HepG2 (cell line): Measurements from ENCODE around the gene ACP7. TPM values are rescaled to one million over a fixed set of nuclear protein-coding genes. Genes with fewer than 3 reads are reported as not detected.

Experiments used
- ATAC-seq: fragments of 200-7000 bp; cut with Tn5 transposase; 3 replicates; pipeline ENCODE4 v1.9.1; 2020; ENCODE audit warnings: mild to moderate bottlenecking, moderate library complexity
- BruUV-seq: library from RNA; stranded (reverse); fragments of 400-500 nt; replicated peaks from 2 replicates; lab custom pipeline; 2021; lab: Mats Ljungman, UMichigan
- CTCF ChIA-PET: fragments of 300-600 bp; formaldehyde crosslinking; extraction: SDS; loops from one replicate; lab custom pipeline; 2021; ENCODE audit warnings: low total read pairs, inconsistent platforms, low intra/inter-chr PET ratio; lab: Yijun Ruan, JAX
- POLR2A ChIA-PET: fragments of 350-600 bp; sonication (Branson Sonifier 250); formaldehyde crosslinking; loops from one replicate; lab custom pipeline; 2020; ENCODE audit warnings: antibody characterized with exemption, inconsistent platforms; lab: Yijun Ruan, JAX
- DNase-seq: peaks from one replicate; pipeline ENCODE4 v3.0.0-alpha.2; 2015; ENCODE audit warnings: low spot score
- FAIRE-seq: peaks from 3 replicates; lab custom pipeline; 2011; peaks lifted over from hg19 to GRCh38; lab: Jason Lieb, UNC
- H2AFZ ChIP-seq: one replicate; pipeline ENCODE4 v1.6.1; 2011; ENCODE audit warnings: low read length, inconsistent platforms
- H3K27ac ChIP-seq: fragments of 300-600 bp; 3 replicates; pipeline ENCODE4 v1.8.0; 2011; ENCODE audit warnings: mixed run types, mild to moderate bottlenecking, mixed read lengths, low read length, inconsistent platforms; ENCODE audit not compliant: insufficient read depth; ENCODE audit errors: extremely low read length
- H3K27me3 ChIP-seq, 2 experiments: fragments of 200-600 bp in 1 of 2; 2 replicates in 1 of 2; 3 replicates in 1 of 2; pipeline versions ENCODE4 v1.6.0 to v1.8.0; 2011; ENCODE audit warnings: low read length in 2 of 2, mild to moderate bottlenecking in 2 of 2, moderate library complexity in 2 of 2, inconsistent platforms in 1 of 2; ENCODE audit not compliant: insufficient read depth in 2 of 2, control insufficient read depth in 1 of 2
- H3K36me3 ChIP-seq, 2 experiments: fragments of 200-600 bp in 1 of 2; replicated peaks in 1 of 2; 2 replicates in 1 of 2; 3 replicates in 1 of 2; pipeline versions ENCODE4 v1.5.1 to v1.8.0; 2011; ENCODE audit warnings: low read length in 2 of 2, inconsistent platforms in 1 of 2; ENCODE audit not compliant: insufficient read depth in 2 of 2, control insufficient read depth in 1 of 2
- H3K4me1 ChIP-seq: 2 replicates; pipeline ENCODE4 v1.5.1; 2012; ENCODE audit warnings: low read length, inconsistent platforms; ENCODE audit not compliant: insufficient read depth
- H3K4me2 ChIP-seq: 2 replicates; pipeline ENCODE4 v1.6.0; 2011; ENCODE audit warnings: low read depth, low read length, inconsistent platforms
- H3K4me3 ChIP-seq, 3 experiments: fragments of 200-600 bp in 1 of 3; sonication (generic), shearing (Covaris generic) in 1 of 3; replicated peaks in 1 of 3; 2 replicates each; pipeline ENCODE4 v1.5.1; 2011 to 2016; ENCODE audit warnings: low read length in 3 of 3, inconsistent platforms in 2 of 3, low read depth in 2 of 3, mild to moderate bottlenecking in 2 of 3, control low read depth in 1 of 3, mixed read lengths in 1 of 3; ENCODE audit not compliant: insufficient read depth in 1 of 3
- H3K79me2 ChIP-seq: one replicate; pipeline ENCODE4 v1.6.1; 2011; ENCODE audit warnings: low read length, inconsistent platforms; ENCODE audit not compliant: insufficient read depth
- H3K9ac ChIP-seq: 2 replicates; pipeline ENCODE4 v1.6.0; 2011; ENCODE audit warnings: mild to moderate bottlenecking, low read depth, low read length, inconsistent platforms; ENCODE audit not compliant: insufficient read depth
- H3K9me3 ChIP-seq: 2 replicates; pipeline ENCODE4 v1.5.1; 2012; ENCODE audit warnings: mild to moderate bottlenecking, low read length
- H4K20me1 ChIP-seq: 2 replicates; pipeline ENCODE4 v1.6.0; 2011; ENCODE audit warnings: inconsistent platforms, mild to moderate bottlenecking, low read length, moderate library complexity; ENCODE audit not compliant: insufficient read depth
- ATF7 ChIP-seq, 2 experiments: fragments of 450-650 bp in 1 of 2; sonication (generic) in 1 of 2; formaldehyde crosslinking in 1 of 2; IDR thresholded peaks; 2 replicates each; pipeline versions ENCODE4 v1.4.0 to v1.6.1; 2016 to 2020; ENCODE audit warnings: antibody characterized with exemption in 1 of 2, mild to moderate bottlenecking in 1 of 2, missing genetic modification reagents in 1 of 2
- CREM ChIP-seq, 2 experiments: sonication (generic) in 1 of 2; formaldehyde crosslinking in 1 of 2; IDR thresholded peaks; 2 replicates each; pipeline versions ENCODE4 v1.4.0 to v1.6.1; 2016 to 2020; ENCODE audit warnings: antibody characterized with exemption in 1 of 2, mild to moderate bottlenecking in 1 of 2, missing genetic modification reagents in 1 of 2
- GABPA ChIP-seq, 2 experiments: IDR thresholded peaks; 2 replicates each; pipeline ENCODE4 v1.6.1; 2011 to 2016; ENCODE audit warnings: low read depth in 2 of 2, low read length in 1 of 2, missing biosample characterization in 1 of 2, missing genetic modification characterization in 1 of 2
- HNF4G ChIP-seq, 2 experiments: sonication (generic) in 1 of 2; formaldehyde crosslinking in 1 of 2; IDR thresholded peaks; 2 replicates each; pipeline versions ENCODE4 v1.4.0 to v1.6.1; 2011 to 2020; ENCODE audit warnings: borderline replicate concordance in 2 of 2, low read depth in 2 of 2, mild to moderate bottlenecking in 2 of 2, low read length in 1 of 2, missing genetic modification reagents in 1 of 2, moderate library complexity in 1 of 2
- PCBP1 ChIP-seq: fragments of 200-400 bp; formaldehyde crosslinking; IDR thresholded peaks from 2 replicates; pipeline ENCODE4 v1.6.1; 2017; ENCODE audit warnings: mild to moderate bottlenecking, low read depth, low read length, borderline replicate concordance
- SOX5 ChIP-seq: IDR thresholded peaks from 2 replicates; pipeline ENCODE4 v1.6.1; 2016; ENCODE audit warnings: borderline replicate concordance
- SOX6 ChIP-seq, 2 experiments: fragments of 450-650 bp in 1 of 2; sonication (generic) in 1 of 2; formaldehyde crosslinking in 1 of 2; IDR thresholded peaks; 2 replicates each; pipeline versions ENCODE4 v1.4.0 to v1.6.1; 2017 to 2020; ENCODE audit warnings: antibody characterized with exemption in 1 of 2, mild to moderate bottlenecking in 1 of 2, missing genetic modification reagents in 1 of 2
- THAP11 ChIP-seq: IDR thresholded peaks from 2 replicates; pipeline ENCODE4 v1.6.1; 2016; ENCODE audit warnings: missing biosample characterization, missing genetic modification reagents
- YY1 ChIP-seq: IDR thresholded peaks from 2 replicates; pipeline ENCODE4 v1.6.1; 2011; ENCODE audit warnings: low read length, low read depth, moderate library complexity, mild to moderate bottlenecking; ENCODE audit not compliant: insufficient read depth, insufficient replicate concordance
- ZFP36L2 ChIP-seq: sonication (generic); formaldehyde crosslinking; IDR thresholded peaks from 2 replicates; pipeline ENCODE4 v1.4.0; 2020; ENCODE audit warnings: missing genetic modification reagents
- WGBS: methylation state at CpG from one replicate; pipeline ENCODE4 v1.1.6; 2017; ENCODE audit warnings: low lambda C conversion rate; 5-methylcytosine and 5-hydroxymethylcytosine counted together
- in situ Hi-C: cut with HindIII; loops from 2 replicates; pipeline ENCODE4 v1.10.0; 2017; ENCODE audit warnings: low pct_unique_long_range_greater_than_20kb; ENCODE audit not compliant: extremely low pct_ligation_motif_present
- intact Hi-C: fragments of 100-400 bp; cut with micrococcal nuclease; formaldehyde crosslinking; loops from one replicate; pipeline ENCODE4 v1.10.0; 2022; ENCODE audit not compliant: unreplicated experiment
- polyA plus RNA-seq, 8 experiments: library from polyadenylated mRNA; depleted of rRNA in 3 of 8; stranded (reverse) in 7 of 8; unstranded in 1 of 8; fragments of >200 nt; fragmentation: Illumina TruSeq in 4 of 8; extraction: Trizol in 4 of 8; gene quantifications; 2 replicates each; pipeline versions ENCODE4 v1.2.1 to v1.2.3, GENCODE V29; 2011 to 2016; ENCODE audit warnings: low read depth in 4 of 8, missing spikeins in 1 of 8, mixed read lengths in 1 of 8; ENCODE audit not compliant: insufficient read depth in 1 of 8
- total RNA-seq, 5 experiments: library from RNA; depleted of rRNA; stranded (reverse); fragments of >200 nt; fragmentation: Illumina TruSeq; extraction: Trizol; gene quantifications; 2 replicates each; pipeline ENCODE4 v1.2.3, GENCODE V29; 2016; ENCODE audit warnings: low read depth in 1 of 5
- TF ChIP-seq, protein P1 (sequence below): sonication (generic); formaldehyde crosslinking; IDR thresholded peaks from 2 replicates; pipeline ENCODE4 v1.4.0; 2020; ENCODE audit warnings: missing genetic modification reagents
- TF ChIP-seq, protein P2 (sequence below): sonication (generic); formaldehyde crosslinking; IDR thresholded peaks from 2 replicates; pipeline ENCODE4 v1.5.0; 2020; ENCODE audit warnings: mild to moderate bottlenecking, missing genetic modification reagents

The ACP7 gene
- total and polyA plus RNA-seq, 2 of the 13 experiments (the other 11 are each of a cell fraction or from before 2014, with no cell fraction given), result not detected

DNA sequence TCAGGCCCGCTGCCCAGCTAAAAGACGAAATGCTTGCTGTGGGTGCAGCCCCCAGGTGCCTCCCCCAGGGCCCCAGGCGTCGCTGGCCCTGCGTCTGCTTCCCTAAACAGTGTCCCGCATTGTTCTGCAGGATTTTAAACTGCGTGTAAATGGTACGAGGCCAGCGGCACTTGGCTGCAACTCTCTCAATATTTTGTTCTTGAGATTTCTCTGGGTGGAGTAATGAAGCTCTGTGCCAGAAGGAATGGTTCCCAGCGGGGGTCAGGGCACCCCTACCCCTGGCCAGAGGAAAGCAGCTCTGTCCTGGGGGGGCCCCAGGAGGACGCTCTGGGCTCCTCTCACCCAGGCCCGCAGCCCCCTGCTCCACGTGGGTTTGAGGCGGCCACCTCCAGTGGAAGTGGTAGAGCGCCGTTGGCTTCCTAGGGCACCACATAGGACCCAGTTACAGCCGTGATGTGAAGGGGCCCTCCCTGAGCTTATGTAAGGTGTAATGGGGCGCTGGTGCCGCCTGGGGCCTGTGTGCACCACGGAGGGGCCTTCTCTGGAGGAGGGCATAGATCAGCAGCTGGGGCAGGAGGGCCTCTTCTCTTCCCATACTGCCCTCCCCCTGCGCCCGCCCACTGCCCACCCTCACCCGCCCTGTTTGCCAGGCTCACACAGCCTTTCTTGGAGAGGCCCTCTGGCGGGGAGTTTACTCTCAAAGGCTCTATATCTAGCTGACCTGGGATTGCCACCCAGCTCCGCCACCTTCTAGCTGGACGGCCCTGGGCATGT, 61.2 kb downstream of the ACP7 start:
- in situ Hi-C loops, result no loop called here
- H3K4me3 ChIP-seq, result peak overlapping the region; percentile 52 to 67 (median 58)
- H3K27me3 ChIP-seq, result no peaks in the 10 kb centered on the region
- FAIRE-seq (peak; percentile 83), DNase-seq (peak; percentile 86), ATAC-seq (peak; percentile 93)
- 4% methylated on average over 18 of the region's 26 CpGs for WGBS
- no peaks in the 10 kb centered on the region for H3K9me3 ChIP-seq
- no TSS peak for BruUV-seq
- H3K36me3 ChIP-seq, result peaks cover 5 to 7% of the 10 kb centered on the region in 2 experiments; a peak in 4 of 5 replicates
- H3K4me2 ChIP-seq, result peak overlapping the region; percentile 89
- peak overlapping the region; percentile 73 for H3K9ac ChIP-seq
- ChIA-PET POLR2A (interaction anchor here (0.6 to 3.3 kb wide), 13 partner anchors 8 to 290 kb away, joined by 3 to 35 read pairs (median 5); partner anchors contain the start of genes FBXO17, PAK4 and RPS16), CTCF (interaction anchor here (1.7 kb wide), 1 partner anchor 23 kb away, joined by 14 read pairs; no protein-coding TSS in a partner anchor)
- intact Hi-C loops, result loop anchor here (1.0 kb wide), 2 partner anchors 19 to 42 kb away; no protein-coding TSS in a partner anchor
- no peak overlapping the region for H2AFZ ChIP-seq
- H3K79me2 ChIP-seq, result peaks cover 69% of the 10 kb centered on the region
- peaks cover 22% of the 10 kb centered on the region for H4K20me1 ChIP-seq
- peaks cover 68% of the 10 kb centered on the region for H3K4me1 ChIP-seq
- H3K27ac ChIP-seq, result peak overlapping the region; percentile 89
- TF ChIP-seq ZFP36L2 (CRISPR knock-in tag) (no peak), GABPA (IDR thresholded peaks at IDR 0.05; ENCODE audit: low read depth, low read length) (no peak), GABPA (CRISPR knock-in tag; IDR thresholded peaks at IDR 0.05; ENCODE audit: low read depth) (0 out of 2 replicates have a peak, but pooled peaks have one; percentile 27), CREM (IDR thresholded peaks at IDR 0.05) (no peak; the same call in 1 of the 2 replicates), CREM (CRISPR knock-in tag; IDR thresholded peaks at IDR 0.05) (no peak), SOX5 (CRISPR knock-in tag) (peak; percentile 45), ATF7 (IDR thresholded peaks at IDR 0.05) (no peak), ATF7 (CRISPR knock-in tag; IDR thresholded peaks at IDR 0.05) (0 out of 2 replicates have a peak, but pooled peaks have one; percentile 6), PCBP1 (no peak), YY1 (peak; percentile 69), SOX6 (IDR thresholded peaks at IDR 0.05) (no peak), SOX6 (CRISPR knock-in tag; IDR thresholded peaks at IDR 0.05) (peak; percentile 74), THAP11 (peak; percentile 50; the same call in 1 of the 2 replicates), HNF4G (IDR thresholded peaks at IDR 0.05; ENCODE audit: borderline replicate concordance, low read depth, low read length) (peak; percentile 71; the same call in 1 of the 2 replicates), HNF4G (CRISPR knock-in tag; IDR thresholded peaks at IDR 0.05; ENCODE audit: borderline replicate concordance, low read depth) (no peak)
- TF ChIP-seq, protein P1, sequence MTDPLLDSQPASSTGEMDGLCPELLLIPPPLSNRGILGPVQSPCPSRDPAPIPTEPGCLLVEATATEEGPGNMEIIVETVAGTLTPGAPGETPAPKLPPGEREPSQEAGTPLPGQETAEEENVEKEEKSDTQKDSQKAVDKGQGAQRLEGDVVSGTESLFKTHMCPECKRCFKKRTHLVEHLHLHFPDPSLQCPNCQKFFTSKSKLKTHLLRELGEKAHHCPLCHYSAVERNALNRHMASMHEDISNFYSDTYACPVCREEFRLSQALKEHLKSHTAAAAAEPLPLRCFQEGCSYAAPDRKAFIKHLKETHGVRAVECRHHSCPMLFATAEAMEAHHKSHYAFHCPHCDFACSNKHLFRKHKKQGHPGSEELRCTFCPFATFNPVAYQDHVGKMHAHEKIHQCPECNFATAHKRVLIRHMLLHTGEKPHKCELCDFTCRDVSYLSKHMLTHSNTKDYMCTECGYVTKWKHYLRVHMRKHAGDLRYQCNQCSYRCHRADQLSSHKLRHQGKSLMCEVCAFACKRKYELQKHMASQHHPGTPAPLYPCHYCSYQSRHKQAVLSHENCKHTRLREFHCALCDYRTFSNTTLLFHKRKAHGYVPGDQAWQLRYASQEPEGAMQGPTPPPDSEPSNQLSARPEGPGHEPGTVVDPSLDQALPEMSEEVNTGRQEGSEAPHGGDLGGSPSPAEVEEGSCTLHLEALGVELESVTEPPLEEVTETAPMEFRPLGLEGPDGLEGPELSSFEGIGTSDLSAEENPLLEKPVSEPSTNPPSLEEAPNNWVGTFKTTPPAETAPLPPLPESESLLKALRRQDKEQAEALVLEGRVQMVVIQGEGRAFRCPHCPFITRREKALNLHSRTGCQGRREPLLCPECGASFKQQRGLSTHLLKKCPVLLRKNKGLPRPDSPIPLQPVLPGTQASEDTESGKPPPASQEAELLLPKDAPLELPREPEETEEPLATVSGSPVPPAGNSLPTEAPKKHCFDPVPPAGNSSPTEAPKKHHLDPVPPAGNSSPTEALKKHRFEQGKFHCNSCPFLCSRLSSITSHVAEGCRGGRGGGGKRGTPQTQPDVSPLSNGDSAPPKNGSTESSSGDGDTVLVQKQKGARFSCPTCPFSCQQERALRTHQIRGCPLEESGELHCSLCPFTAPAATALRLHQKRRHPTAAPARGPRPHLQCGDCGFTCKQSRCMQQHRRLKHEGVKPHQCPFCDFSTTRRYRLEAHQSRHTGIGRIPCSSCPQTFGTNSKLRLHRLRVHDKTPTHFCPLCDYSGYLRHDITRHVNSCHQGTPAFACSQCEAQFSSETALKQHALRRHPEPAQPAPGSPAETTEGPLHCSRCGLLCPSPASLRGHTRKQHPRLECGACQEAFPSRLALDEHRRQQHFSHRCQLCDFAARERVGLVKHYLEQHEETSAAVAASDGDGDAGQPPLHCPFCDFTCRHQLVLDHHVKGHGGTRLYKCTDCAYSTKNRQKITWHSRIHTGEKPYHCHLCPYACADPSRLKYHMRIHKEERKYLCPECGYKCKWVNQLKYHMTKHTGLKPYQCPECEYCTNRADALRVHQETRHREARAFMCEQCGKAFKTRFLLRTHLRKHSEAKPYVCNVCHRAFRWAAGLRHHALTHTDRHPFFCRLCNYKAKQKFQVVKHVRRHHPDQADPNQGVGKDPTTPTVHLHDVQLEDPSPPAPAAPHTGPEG (CRISPR knock-in tag), result peak; percentile 41; the same call in 1 of the 2 replicates
- TF ChIP-seq, protein P2, sequence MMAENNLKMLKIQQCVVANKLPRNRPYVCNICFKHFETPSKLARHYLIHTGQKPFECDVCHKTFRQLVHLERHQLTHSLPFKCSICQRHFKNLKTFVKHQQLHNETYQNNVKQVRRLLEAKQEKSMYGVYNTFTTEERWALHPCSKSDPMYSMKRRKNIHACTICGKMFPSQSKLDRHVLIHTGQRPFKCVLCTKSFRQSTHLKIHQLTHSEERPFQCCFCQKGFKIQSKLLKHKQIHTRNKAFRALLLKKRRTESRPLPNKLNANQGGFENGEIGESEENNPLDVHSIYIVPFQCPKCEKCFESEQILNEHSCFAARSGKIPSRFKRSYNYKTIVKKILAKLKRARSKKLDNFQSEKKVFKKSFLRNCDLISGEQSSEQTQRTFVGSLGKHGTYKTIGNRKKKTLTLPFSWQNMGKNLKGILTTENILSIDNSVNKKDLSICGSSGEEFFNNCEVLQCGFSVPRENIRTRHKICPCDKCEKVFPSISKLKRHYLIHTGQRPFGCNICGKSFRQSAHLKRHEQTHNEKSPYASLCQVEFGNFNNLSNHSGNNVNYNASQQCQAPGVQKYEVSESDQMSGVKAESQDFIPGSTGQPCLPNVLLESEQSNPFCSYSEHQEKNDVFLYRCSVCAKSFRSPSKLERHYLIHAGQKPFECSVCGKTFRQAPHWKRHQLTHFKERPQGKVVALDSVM (CRISPR knock-in tag), result no peak
